Upper lobe of left lung (tissue), 4 donors: ENCODE data around the gene DZIP1L.

Experiments
- CTCF ChIP-seq, 6 experiments: fragments of 450-650 bp in 4 of 6; fragments of 200-600 bp in 2 of 6; sonication (generic) in 2 of 6; IDR thresholded peaks; one replicate each; pipeline ENCODE4 v1.5.1; 2016 to 2019; ENCODE audit warnings: antibody characterized with exemption in 6 of 6
- POLR2A ChIP-seq, 4 donors: fragments of 450-650 bp; IDR thresholded peaks; one replicate each; pipeline ENCODE4 v1.5.1; 2016 to 2017; ENCODE audit warnings: antibody characterized with exemption in 4 of 4, mild to moderate bottlenecking in 2 of 4
- POLR2AphosphoS5 ChIP-seq, 2 donors: sonication (generic); formaldehyde crosslinking; IDR thresholded peaks; one replicate each; pipeline ENCODE4 v1.5.1; 2017; ENCODE audit warnings: antibody characterized with exemption in 2 of 2

- TF ChIP-seq CTCF (IDR thresholded peaks at IDR 0.05) (peak in 2 of 6 experiments; percentile 8 to 47), POLR2AphosphoS5 (IDR thresholded peaks at IDR 0.05) (peak in 1 of 2 donors; percentile 18), POLR2A (IDR thresholded peaks at IDR 0.05) (peak in 1 of 4 donors; percentile 47)
Measured at GRCh38 chr3:138038725-138039462, 76.5 kb downstream of the DZIP1L start.
